ENCODE data around the gene MYOM1.

The MYOM1 gene

GRCh38 chr18:3263132-3263700, 43.4 kb upstream of the MYOM1 start:
- no peak for DNase-seq (ENCODE audit: low read depth)
- TF ChIP-seq CTCF (conservative IDR thresholded peaks at IDR 0.05; ENCODE audit: low read depth, low read length) = no peak
- peak overlapping the region; percentile 94 for H3K4me3 ChIP-seq (ENCODE audit: low read length)

- peak overlapping the region; percentile 94 for H3K4me3 ChIP-seq (ENCODE audit: low read length)
- no peak for DNase-seq (ENCODE audit: low read depth)
- no peak for TF ChIP-seq CTCF (conservative IDR thresholded peaks at IDR 0.05; ENCODE audit: low read depth, low read length)
Measured at GRCh38 chr18:3262234-3263131, 42.7 kb upstream of the MYOM1 start.

- no peak for DNase-seq (ENCODE audit: low read depth)
- TF ChIP-seq CTCF (conservative IDR thresholded peaks at IDR 0.05; ENCODE audit: low read depth, low read length) = no peak
Measured at GRCh38 chr18:3261373-3262233, 41.8 kb upstream of the MYOM1 start, which contains the start of gene MYL12B. MYL12B (plus strand) TSS chr18:3262133; CDS start chr18:3272899, 10,766 bp downstream.

GRCh38 chr18:3260995-3261372, 41.2 kb upstream of the MYOM1 start:
- no peak for DNase-seq (ENCODE audit: low read depth)
- peak overlapping the region; percentile 94 for H3K4me3 ChIP-seq (ENCODE audit: low read length)
- TF ChIP-seq CTCF (conservative IDR thresholded peaks at IDR 0.05; ENCODE audit: low read depth, low read length) = no peak

More at GRCh38 chr18:3261373-3262233, 41.8 kb upstream of the MYOM1 start, which contains the start of gene MYL12B:
- peak within 1 kb of the TSS; percentile 94 for H3K4me3 ChIP-seq (ENCODE audit: low read length)

DNA sequence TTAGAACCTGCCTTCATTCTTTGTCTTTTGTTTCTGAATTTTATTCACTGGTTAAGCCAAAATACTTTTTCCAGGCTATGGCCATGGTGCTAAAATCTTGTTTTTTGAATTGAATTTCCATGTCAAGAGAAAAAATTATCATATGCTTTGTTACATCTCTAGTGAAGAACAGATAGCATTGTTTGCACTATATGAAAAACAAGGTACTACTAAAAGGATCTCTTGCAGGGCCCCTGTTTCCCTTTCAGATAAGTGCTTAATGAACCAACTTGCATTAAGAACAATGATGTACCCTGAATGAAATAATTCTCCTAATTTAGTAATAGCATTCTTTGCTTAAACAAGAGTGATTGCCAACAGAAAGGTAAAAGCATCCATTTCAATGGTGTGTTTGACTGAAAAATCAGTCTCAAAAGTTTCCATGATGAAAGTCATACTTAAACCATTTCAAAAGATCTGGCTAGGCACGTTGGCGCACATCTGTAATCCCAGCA, 37.9 kb upstream of the MYOM1 start:
- TF ChIP-seq CTCF (conservative IDR thresholded peaks at IDR 0.05; ENCODE audit: low read depth, low read length) = no peak
- no peak for DNase-seq (ENCODE audit: low read depth)
- no peak overlapping the region for H3K4me3 ChIP-seq (ENCODE audit: low read length)

DNA sequence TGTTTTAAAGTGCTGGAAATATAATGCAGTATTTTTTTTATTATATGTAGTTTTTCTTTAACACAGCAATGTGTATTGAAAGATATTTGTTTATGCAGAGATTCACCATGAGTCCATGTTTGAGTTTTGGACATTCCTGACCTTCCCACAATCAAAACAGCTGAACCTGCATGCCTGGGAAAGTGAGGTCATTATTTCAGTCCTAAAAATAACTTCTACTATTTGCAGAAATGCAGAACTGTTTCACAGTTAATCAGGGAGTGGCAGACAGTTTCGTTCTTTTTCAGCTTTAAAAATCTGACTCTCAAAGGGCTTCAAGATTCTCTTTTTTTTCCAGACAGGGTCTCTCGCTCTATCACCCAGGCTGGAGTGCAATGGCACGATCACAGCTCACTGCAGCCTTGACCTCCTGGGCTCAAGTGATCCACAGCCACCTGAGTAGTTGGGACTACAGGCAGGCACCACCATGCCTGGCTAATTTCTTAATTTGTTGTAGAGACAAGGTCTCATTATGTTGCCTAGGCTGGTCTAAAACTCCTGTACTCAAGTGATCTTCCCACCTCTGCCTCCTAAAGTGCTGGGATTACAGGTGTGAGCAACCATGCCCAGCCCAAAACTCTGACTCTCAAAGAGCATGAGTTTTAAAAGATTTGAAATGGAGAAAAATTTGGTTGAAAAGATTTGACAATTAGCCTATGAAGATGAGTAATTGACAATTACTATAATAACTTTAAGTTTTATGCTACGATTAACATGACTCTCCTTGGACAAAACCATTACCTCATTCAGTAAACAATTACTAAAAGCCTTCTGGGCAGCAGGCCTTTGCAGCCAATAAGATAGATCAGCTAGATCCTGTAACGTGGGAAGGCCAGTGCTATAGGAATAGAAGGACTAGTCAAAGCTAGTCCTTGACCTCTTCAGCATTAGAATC, 37.2 kb upstream of the MYOM1 start:
- TF ChIP-seq CTCF (conservative IDR thresholded peaks at IDR 0.05; ENCODE audit: low read depth, low read length) = no peak
- no peak overlapping the region for H3K4me3 ChIP-seq (ENCODE audit: low read length)
- DNase-seq (ENCODE audit: low read depth) = no peak

Data from retinal pigment epithelial cell (primary cell).